ENCODE data around the gene TASP1. TPM values are rescaled to one million over a fixed set of nuclear protein-coding genes. Genes with fewer than 3 reads are reported as not detected.

The TASP1 gene
- total RNA-seq, 1 donor from 2014 or later = 5.5 TPM

DNA sequence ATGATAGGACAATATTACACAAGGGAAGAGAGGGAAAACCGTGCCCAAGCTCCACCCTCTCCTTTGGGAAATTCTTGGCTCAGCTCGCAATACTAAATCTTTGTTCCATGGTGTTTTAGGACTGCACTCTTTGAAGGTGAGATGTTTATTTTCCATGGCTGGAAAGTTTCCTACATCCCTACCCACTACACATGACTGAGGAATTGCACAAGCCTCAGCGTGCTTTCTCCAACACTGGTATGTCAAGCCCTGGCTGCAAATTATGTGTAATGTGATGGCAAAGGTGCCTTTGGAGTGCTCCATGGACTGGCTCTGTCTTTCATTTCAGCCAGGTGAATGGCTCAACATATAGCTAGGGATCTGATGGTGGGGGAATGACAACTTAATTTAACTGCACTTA, 283.3 kb downstream of the TASP1 start:
- Histone ChIP-seq H3K36me3 (no peaks in the 10 kb centered on the region), H3K9me3 (replicated peaks) (peaks cover 8% of the 10 kb centered on the region), H3K4me3 (no peak overlapping the region), H3K4me1 (no peaks in the 10 kb centered on the region), H3K27ac (replicated peaks) (no peak overlapping the region), H3K27me3 (ENCODE audit: low read depth) (no peaks in the 10 kb centered on the region)
- intact Hi-C loops (cut with micrococcal nuclease) = no loop called here
- DNase-seq = no peak
- TF ChIP-seq, protein P1, sequence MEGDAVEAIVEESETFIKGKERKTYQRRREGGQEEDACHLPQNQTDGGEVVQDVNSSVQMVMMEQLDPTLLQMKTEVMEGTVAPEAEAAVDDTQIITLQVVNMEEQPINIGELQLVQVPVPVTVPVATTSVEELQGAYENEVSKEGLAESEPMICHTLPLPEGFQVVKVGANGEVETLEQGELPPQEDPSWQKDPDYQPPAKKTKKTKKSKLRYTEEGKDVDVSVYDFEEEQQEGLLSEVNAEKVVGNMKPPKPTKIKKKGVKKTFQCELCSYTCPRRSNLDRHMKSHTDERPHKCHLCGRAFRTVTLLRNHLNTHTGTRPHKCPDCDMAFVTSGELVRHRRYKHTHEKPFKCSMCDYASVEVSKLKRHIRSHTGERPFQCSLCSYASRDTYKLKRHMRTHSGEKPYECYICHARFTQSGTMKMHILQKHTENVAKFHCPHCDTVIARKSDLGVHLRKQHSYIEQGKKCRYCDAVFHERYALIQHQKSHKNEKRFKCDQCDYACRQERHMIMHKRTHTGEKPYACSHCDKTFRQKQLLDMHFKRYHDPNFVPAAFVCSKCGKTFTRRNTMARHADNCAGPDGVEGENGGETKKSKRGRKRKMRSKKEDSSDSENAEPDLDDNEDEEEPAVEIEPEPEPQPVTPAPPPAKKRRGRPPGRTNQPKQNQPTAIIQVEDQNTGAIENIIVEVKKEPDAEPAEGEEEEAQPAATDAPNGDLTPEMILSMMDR (IDR thresholded peaks at IDR 0.05; ENCODE audit: borderline replicate concordance) = no peak

DNA sequence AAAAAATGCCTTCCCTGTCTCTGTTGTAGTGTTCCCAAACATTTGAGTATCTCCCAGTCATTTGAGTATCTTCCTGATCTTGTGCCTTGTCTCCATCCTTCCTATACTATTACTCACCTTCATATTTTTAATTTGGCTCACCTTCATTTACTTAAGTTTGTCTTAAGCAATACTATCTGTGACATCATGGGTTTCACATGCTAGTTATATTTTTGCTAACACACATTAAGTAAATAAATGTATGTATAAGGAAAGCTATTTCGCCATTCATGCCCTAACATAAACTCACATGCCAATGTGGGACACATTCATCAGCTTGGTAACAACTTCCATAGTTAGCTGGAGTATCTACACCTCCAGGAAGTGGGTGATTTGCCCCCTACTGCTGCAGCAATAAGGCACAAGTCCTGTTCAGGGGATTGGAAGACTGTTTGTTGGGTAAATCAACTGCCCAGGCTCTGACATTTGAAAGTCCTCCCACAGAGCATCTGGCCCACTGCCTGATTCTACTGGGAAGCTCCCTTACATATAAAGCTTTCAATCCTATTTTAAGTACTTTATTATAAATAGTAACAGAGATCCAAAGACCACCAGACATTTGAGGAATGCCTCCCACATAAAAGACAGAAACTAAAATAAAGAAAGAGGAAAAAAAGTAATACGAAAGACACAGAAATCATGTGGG, 285.3 kb downstream of the TASP1 start:
- intact Hi-C loops (cut with micrococcal nuclease) = no loop called here
- no peak for DNase-seq
- Histone ChIP-seq H3K36me3 (no peaks in the 10 kb centered on the region), H3K27ac (replicated peaks) (no peak overlapping the region), H3K4me1 (no peaks in the 10 kb centered on the region), H3K9me3 (replicated peaks) (peaks cover 8% of the 10 kb centered on the region), H3K27me3 (ENCODE audit: low read depth) (no peaks in the 10 kb centered on the region), H3K4me3 (no peak overlapping the region)
- TF ChIP-seq, protein P1 (IDR thresholded peaks at IDR 0.05; ENCODE audit: borderline replicate concordance) = no peak

DNA sequence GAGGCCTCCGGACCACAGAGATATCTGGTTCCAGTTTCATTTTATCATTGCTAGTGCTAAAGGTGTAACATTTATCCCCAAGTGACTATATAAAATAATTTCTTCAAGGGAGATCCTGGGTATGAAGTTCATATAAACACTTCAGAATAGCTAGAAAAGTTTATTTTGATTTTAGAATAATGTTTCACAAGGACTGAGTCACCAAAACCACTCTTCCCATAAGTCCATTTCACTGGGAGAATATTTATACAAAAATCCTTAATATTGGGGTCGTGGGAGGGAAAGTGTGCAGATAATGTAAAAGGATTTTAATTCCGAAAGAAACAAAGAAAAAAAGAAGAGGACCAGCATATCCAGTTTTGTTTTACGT, 289.5 kb downstream of the TASP1 start:
- Histone ChIP-seq H3K27me3 (ENCODE audit: low read depth) (no peaks in the 10 kb centered on the region), H3K9me3 (replicated peaks) (peaks cover 8% of the 10 kb centered on the region), H3K36me3 (no peaks in the 10 kb centered on the region), H3K4me1 (no peaks in the 10 kb centered on the region), H3K4me3 (no peak overlapping the region), H3K27ac (replicated peaks) (no peak overlapping the region)
- intact Hi-C loops (cut with micrococcal nuclease) = loop anchor here (10.0 kb wide), 1 partner anchor 766 kb away; no protein-coding TSS in a partner anchor
- TF ChIP-seq, protein P1 (IDR thresholded peaks at IDR 0.05; ENCODE audit: borderline replicate concordance) = no peak
- DNase-seq = no peak

DNA sequence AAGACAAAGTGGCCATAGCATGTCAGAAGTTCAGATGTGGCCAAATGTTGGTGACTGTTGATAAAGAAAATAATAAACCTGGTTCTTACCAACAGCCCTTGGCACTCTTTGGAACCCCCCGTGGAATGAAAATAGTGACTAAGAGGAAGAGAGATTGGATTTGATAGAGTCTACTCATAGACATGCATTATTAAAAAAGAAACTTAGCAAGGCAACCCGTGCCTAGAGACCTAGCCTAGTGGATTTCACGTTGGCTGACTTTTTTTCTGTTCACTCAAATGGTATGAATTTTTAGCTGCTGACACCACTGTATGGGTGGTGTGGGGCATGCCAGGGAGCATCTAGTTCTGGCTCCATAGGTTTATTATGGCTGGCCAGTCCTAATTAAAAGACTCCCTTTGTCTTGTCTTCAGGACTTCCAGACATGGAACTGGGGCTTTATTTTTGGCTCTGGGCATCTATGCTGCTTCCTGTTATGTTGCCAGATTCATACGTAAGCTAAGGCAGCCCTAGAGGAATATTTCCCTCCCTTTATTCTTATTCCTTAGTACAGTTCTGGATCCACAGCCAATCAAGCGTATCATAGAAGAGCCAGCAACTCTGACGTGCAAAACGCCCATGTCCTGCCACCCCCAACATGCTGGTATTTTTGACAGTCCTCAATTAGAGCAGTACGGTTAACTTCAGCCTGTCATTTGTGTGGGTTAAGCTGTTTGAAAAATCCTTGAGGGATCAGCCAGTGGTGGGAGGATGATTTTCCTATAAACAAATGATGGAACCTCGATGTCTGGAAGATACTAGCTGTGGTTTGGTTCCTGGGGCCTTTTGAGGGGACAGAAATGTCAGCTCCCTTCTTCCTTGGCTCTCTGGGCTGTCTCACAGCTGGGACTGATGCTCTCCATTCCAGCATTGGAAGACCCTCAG, 290.2 kb downstream of the TASP1 start:
- Histone ChIP-seq H3K27me3 (ENCODE audit: low read depth) (no peaks in the 10 kb centered on the region), H3K36me3 (no peaks in the 10 kb centered on the region), H3K27ac (replicated peaks) (no peak overlapping the region), H3K9me3 (replicated peaks) (peaks cover 2% of the 10 kb centered on the region), H3K4me3 (no peak overlapping the region), H3K4me1 (no peaks in the 10 kb centered on the region)
- TF ChIP-seq, protein P1 (IDR thresholded peaks at IDR 0.05; ENCODE audit: borderline replicate concordance) = no peak
- no peak for DNase-seq
- intact Hi-C loops (cut with micrococcal nuclease) = loop anchor here (10.0 kb wide), 1 partner anchor 766 kb away; no protein-coding TSS in a partner anchor

DNA sequence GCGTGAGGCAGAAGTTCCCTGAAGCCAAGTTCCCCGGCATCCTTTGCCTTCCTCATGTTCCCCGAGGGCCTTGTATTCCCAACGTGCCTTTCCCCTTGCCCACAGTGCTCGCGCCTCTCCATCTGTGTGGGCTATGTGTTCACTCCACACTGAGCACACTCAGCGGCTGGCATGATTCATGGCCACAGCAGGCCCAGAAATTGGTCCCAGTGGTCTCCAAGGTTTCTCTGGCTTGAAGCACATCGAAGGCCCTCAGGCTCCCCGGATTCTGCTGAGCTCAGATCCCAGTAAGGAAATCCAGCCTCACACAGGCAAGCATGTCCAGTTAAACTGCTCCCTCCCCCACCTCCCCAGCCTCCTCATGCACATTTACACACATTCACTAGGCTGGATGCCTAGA, 294.1 kb downstream of the TASP1 start:
- TF ChIP-seq, protein P1 (IDR thresholded peaks at IDR 0.05; ENCODE audit: borderline replicate concordance) = no peak
- Histone ChIP-seq H3K27me3 (ENCODE audit: low read depth) (no peaks in the 10 kb centered on the region), H3K9me3 (replicated peaks) (no peaks in the 10 kb centered on the region), H3K4me1 (no peaks in the 10 kb centered on the region), H3K36me3 (no peaks in the 10 kb centered on the region), H3K4me3 (no peak overlapping the region), H3K27ac (replicated peaks) (no peak overlapping the region)
- no peak for DNase-seq
- intact Hi-C loops (cut with micrococcal nuclease) = loop anchor here (10.0 kb wide), 1 partner anchor 770 kb away; no protein-coding TSS in a partner anchor
